CD4-positive, alpha-beta T cell (primary cell): ENCODE results near the gene ACTR1A. TPM values are rescaled to one million over a fixed set of nuclear protein-coding genes. Genes with fewer than 3 reads are reported as not detected.

Experiments used
- ATAC-seq: fragments of 200-7000 bp; cut with Tn5 transposase; one replicate; pipeline ENCODE4 v1.10.0; 2022; ENCODE audit warnings: mild to moderate bottlenecking; ENCODE audit not compliant: poor library complexity
- CTCF ChIA-PET: fragments of 350-600 bp; sonication (Branson Sonifier 250); formaldehyde crosslinking; loops from one replicate; lab custom pipeline; 2021; ENCODE audit warnings: antibody characterized with exemption, inconsistent platforms; lab: Charles Lee
- POLR2A ChIA-PET: fragments of 350-600 bp; sonication (Branson Sonifier 250); formaldehyde crosslinking; loops from one replicate; lab custom pipeline; 2021; ENCODE audit warnings: antibody characterized with exemption, inconsistent platforms; lab: Charles Lee
- DNase-seq, 14 experiments: peaks; one replicate each; pipeline ENCODE4 v3.0.0-alpha.2; 2013 to 2020; ENCODE audit warnings: mixed read lengths in 2 of 14
- H3K27ac ChIP-seq, 2 donors: one replicate each; pipeline versions ENCODE4 v1.5.1 to v1.7.0; 2013; ENCODE audit warnings: low read length in 2 of 2, low read depth in 1 of 2, mild to moderate bottlenecking in 1 of 2
- H3K27me3 ChIP-seq, 2 experiments: 1 replicate in 1 of 2; 2 replicates in 1 of 2; pipeline versions ENCODE4 v1.6.1 to v1.7.0; 2013; ENCODE audit warnings: low read length in 2 of 2, control low read depth in 1 of 2, mild to moderate bottlenecking in 1 of 2, moderate library complexity in 1 of 2; ENCODE audit not compliant: insufficient read depth in 2 of 2, control insufficient read depth in 1 of 2
- H3K36me3 ChIP-seq: one replicate; pipeline ENCODE4 v1.6.1; 2013; ENCODE audit warnings: low read length, control low read depth; ENCODE audit not compliant: insufficient read depth
- H3K4me1 ChIP-seq: one replicate; pipeline ENCODE4 v1.6.1; 2013; ENCODE audit warnings: low read length, control low read depth; ENCODE audit not compliant: insufficient read depth
- H3K4me3 ChIP-seq: one replicate; pipeline ENCODE4 v1.5.1; 2013; ENCODE audit warnings: mild to moderate bottlenecking, low read length, moderate library complexity
- H3K9me3 ChIP-seq, 2 experiments: 1 replicate in 1 of 2; 2 replicates in 1 of 2; pipeline versions ENCODE4 v1.6.1 to v1.7.0; 2013; ENCODE audit warnings: low read length in 2 of 2, mild to moderate bottlenecking in 2 of 2, control low read depth in 1 of 2, moderate library complexity in 1 of 2; ENCODE audit not compliant: control insufficient read depth in 1 of 2, insufficient read depth in 1 of 2
- H3K27ac Mint-ChIP-seq: one replicate; pipeline ENCODE4 v1.8.0; 2020; ENCODE audit warnings: mixed read lengths
- H3K27me3 Mint-ChIP-seq: one replicate; pipeline ENCODE4 v1.8.0; 2021; ENCODE audit warnings: mixed read lengths
- H3K36me3 Mint-ChIP-seq: one replicate; pipeline ENCODE4 v1.8.0; 2021; ENCODE audit warnings: low read depth, mixed read lengths
- H3K4me1 Mint-ChIP-seq: one replicate; pipeline ENCODE4 v1.8.0; 2021; ENCODE audit warnings: low read depth, mixed read lengths
- H3K4me3 Mint-ChIP-seq: one replicate; pipeline ENCODE4 v1.8.0; 2020; ENCODE audit warnings: mild to moderate bottlenecking, mixed read lengths
- H3K9me3 Mint-ChIP-seq: one replicate; pipeline ENCODE4 v1.8.0; 2020; ENCODE audit warnings: mixed read lengths
- intact Hi-C, 2 experiments: fragments of 100-400 bp; cut with DNase I in 1 of 2; cut with micrococcal nuclease in 1 of 2; formaldehyde crosslinking; loops; one replicate each; pipeline versions ENCODE4 v1.15.1 to v1.9.0; 2023 to 2025; cut with DNase I, micrococcal nuclease
- total RNA-seq, 174 experiments: library from RNA in 2 of 174; stranded (reverse) in 2 of 174; gene quantifications; one replicate each; pipeline ENCODE4 v1.2.3 and lab custom pipeline; 2021 to 2026
- TF ChIP-seq, protein P1 (sequence below): fragments of 200-600 bp; IDR thresholded peaks from one replicate; pipeline ENCODE4 v1.8.0; 2022; ENCODE audit warnings: antibody characterized with exemption, mild to moderate bottlenecking

The ACTR1A gene
- total RNA-seq, 2 experiments from 2014 or later, result 43.3 to 46.3 TPM

DNA sequence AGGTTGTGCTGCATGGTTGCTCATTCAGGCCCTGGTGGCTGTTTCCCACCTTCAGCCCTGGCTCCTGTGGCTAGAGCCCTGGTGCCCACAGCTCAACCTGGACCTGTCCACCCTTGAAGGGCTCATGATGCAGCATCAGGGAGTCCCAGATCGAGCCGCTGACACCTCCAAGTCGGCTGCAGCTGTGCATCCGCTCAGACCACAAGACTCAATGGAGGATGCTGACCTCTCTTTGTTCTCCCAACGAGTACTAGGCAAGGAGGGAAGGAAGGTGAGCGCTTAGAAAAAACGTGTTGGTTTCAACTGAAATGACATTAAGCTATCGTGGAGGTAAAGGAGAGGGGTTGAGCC, 41.7 kb downstream of the ACTR1A start:
- no peaks in the 10 kb centered on the region for H3K27me3 Mint-ChIP-seq
- ChIA-PET CTCF (interaction anchor here (1.3 to 3.2 kb wide), 4 partner anchors 10 to 57 kb away, joined by 4 to 19 read pairs (median 10); partner anchors contain the start of genes C10orf95 and FBXL15), POLR2A (interaction anchor here (0.8 to 6.4 kb wide), 11 partner anchors 10 to 337 kb away, joined by 3 to 90 read pairs (median 7); partner anchors contain the start of genes ACTR1A, C10orf95, CUEDC2 and NFKB2)
- H3K27ac ChIP-seq, result no peak overlapping the region
- ATAC-seq (no peak), DNase-seq (peak in 1 of 14 experiments; percentile 10)
- no peaks in the 10 kb centered on the region for H3K27me3 ChIP-seq
- H3K4me1 Mint-ChIP-seq, result peaks cover 29% of the 10 kb centered on the region
- H3K4me1 ChIP-seq, result peaks cover 28% of the 10 kb centered on the region
- H3K4me3 ChIP-seq, result peak overlapping the region; percentile 72
- TF ChIP-seq, protein P1, sequence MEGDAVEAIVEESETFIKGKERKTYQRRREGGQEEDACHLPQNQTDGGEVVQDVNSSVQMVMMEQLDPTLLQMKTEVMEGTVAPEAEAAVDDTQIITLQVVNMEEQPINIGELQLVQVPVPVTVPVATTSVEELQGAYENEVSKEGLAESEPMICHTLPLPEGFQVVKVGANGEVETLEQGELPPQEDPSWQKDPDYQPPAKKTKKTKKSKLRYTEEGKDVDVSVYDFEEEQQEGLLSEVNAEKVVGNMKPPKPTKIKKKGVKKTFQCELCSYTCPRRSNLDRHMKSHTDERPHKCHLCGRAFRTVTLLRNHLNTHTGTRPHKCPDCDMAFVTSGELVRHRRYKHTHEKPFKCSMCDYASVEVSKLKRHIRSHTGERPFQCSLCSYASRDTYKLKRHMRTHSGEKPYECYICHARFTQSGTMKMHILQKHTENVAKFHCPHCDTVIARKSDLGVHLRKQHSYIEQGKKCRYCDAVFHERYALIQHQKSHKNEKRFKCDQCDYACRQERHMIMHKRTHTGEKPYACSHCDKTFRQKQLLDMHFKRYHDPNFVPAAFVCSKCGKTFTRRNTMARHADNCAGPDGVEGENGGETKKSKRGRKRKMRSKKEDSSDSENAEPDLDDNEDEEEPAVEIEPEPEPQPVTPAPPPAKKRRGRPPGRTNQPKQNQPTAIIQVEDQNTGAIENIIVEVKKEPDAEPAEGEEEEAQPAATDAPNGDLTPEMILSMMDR, result no peak
- H3K27ac Mint-ChIP-seq, result peak overlapping the region; percentile 70
- peaks cover 2% of the 10 kb centered on the region for H3K36me3 Mint-ChIP-seq
- intact Hi-C loops, result loop anchor here (1.0 to 2.0 kb wide), 5 partner anchors 10 to 42 kb away; partner anchors contain the start of genes C10orf95 (in 1 of the 2), CUEDC2 (in 1 of the 2) and PSD (in 1 of the 2)
- H3K4me3 Mint-ChIP-seq, result peak overlapping the region; percentile 92
- H3K9me3 Mint-ChIP-seq, result no peaks in the 10 kb centered on the region
- H3K36me3 ChIP-seq, result peaks cover 7% of the 10 kb centered on the region
- H3K9me3 ChIP-seq, result no peaks in the 10 kb centered on the region

DNA sequence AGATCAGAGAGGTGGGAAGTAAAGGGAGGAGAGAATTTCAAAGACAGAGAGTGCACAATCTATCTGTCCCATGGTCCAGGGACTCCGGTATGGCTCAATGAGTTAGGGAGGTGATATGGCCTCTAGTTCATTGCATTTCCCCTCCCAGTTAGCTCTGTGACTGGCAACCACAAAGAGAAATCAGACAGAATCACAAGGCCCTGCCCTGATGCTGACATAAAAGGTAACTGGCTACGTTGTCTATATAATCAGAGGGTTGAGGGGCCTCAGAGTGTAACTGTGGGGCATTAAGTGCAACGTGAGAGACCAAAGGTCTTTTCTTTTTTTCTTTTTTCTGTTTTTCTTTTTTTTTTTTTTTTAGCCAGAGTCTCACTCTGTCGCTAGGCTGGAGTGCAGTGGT, 43.9 kb downstream of the ACTR1A start:
- H3K9me3 Mint-ChIP-seq, result no peaks in the 10 kb centered on the region
- Histone ChIP-seq H3K4me3 (no peak overlapping the region), H3K9me3 (no peaks in the 10 kb centered on the region), H3K36me3 (peaks cover 13% of the 10 kb centered on the region), H3K27me3 (no peaks in the 10 kb centered on the region), H3K4me1 (peaks cover 28% of the 10 kb centered on the region), H3K27ac (no peak overlapping the region)
- DNase-seq, result no peak
- H3K4me3 Mint-ChIP-seq, result peak overlapping the region; percentile 76
- TF ChIP-seq, protein P1, result no peak
- H3K27ac Mint-ChIP-seq, result no peak overlapping the region
- intact Hi-C loops, result no loop called here
- no peak for ATAC-seq
- H3K27me3 Mint-ChIP-seq, result no peaks in the 10 kb centered on the region
- peaks cover 10% of the 10 kb centered on the region for H3K36me3 Mint-ChIP-seq
- ChIA-PET CTCF (no interaction called here), POLR2A (interaction anchor here (6.4 kb wide), 1 partner anchor 8 kb away, joined by 90 read pairs; the partner anchor contains the start of gene C10orf95)
- H3K4me1 Mint-ChIP-seq, result peaks cover 29% of the 10 kb centered on the region

DNA sequence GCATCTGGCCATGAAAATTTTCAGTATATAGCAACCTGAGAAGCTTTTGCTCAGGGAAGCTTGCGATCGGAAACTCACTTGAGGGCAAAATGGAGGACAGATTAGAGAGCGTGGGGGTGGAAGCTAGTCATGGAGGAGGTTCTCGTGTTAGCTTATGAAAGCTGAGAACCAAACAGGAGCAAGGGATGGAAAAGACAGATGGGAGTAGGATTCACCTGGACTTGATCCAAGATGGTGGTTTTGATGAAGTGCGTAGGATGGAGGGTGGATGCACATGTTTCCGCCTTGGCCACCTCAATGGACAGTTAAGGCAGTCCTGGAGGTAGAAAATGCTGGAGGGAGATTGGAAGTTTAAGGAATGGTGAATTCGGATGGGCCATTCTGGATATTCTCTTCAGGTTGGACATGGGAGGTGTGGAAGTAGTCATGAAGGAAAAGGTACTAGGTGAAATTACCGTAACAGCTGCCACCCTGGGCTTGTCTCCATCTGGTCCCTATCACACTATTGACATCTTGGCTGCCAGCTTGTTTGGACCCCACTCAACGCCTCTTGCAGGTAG, 44.8 kb downstream of the ACTR1A start:
- DNase-seq, result no peak
- H3K9me3 ChIP-seq, result no peaks in the 10 kb centered on the region
- no peak for ATAC-seq
- Mint-ChIP-seq H3K36me3 (peaks cover 17% of the 10 kb centered on the region), H3K27ac (peak overlapping the region; percentile 25), H3K4me3 (peak overlapping the region; percentile 2), H3K4me1 (peaks cover 31% of the 10 kb centered on the region), H3K9me3 (no peaks in the 10 kb centered on the region), H3K27me3 (no peaks in the 10 kb centered on the region)
- H3K27ac ChIP-seq, result no peak overlapping the region
- peaks cover 33% of the 10 kb centered on the region for H3K4me1 ChIP-seq
- intact Hi-C loops, result no loop called here
- peaks cover 13% of the 10 kb centered on the region for H3K36me3 ChIP-seq
- no peaks in the 10 kb centered on the region for H3K27me3 ChIP-seq
- ChIA-PET POLR2A (interaction anchor here (6.4 kb wide), 1 partner anchor 7 kb away, joined by 90 read pairs; the partner anchor contains the start of gene C10orf95), CTCF (interaction anchor here (1.8 kb wide), 1 partner anchor 21 kb away, joined by 5 read pairs; no protein-coding TSS in a partner anchor)
- H3K4me3 ChIP-seq, result no peak overlapping the region
- TF ChIP-seq, protein P1, result no peak
